Right atrium auricular region (tissue), 2 donors: ENCODE measurements around the gene DGKG. TPM values are rescaled to one million over a fixed set of nuclear protein-coding genes. Genes with fewer than 3 reads are reported as not detected.

Source experiments
- DNase-seq: peaks from one replicate; pipeline ENCODE4 v3.0.0-alpha.2; 2019; ENCODE audit warnings: low spot score
- H3K27ac ChIP-seq, 2 donors: fragments of 200-600 bp; sonication (generic); 1 replicate in 1 of 2; 2 replicates in 1 of 2; pipeline ENCODE4 v1.5.1; 2016 to 2019
- H3K27me3 ChIP-seq, 2 donors: fragments of 200-600 bp; sonication (generic); one replicate each; pipeline versions ENCODE4 v1.5.1 to v1.6.0; 2017 to 2019
- H3K36me3 ChIP-seq: fragments of 200-600 bp; sonication (generic); one replicate; pipeline ENCODE4 v1.5.1; 2016
- H3K4me1 ChIP-seq, 2 donors: fragments of 200-600 bp; sonication (generic); one replicate each; pipeline versions ENCODE4 v1.5.1 to v1.6.0; 2017 to 2019
- H3K4me3 ChIP-seq, 2 donors: fragments of 200-600 bp; sonication (generic); 1 replicate in 1 of 2; 2 replicates in 1 of 2; pipeline ENCODE4 v1.5.1; 2017 to 2019; ENCODE audit warnings: mild to moderate bottlenecking in 1 of 2, moderate library complexity in 1 of 2
- H3K9me3 ChIP-seq, 2 donors: fragments of 200-600 bp; sonication (generic); one replicate each; pipeline ENCODE4 v1.5.1; 2019
- CTCF ChIP-seq, 2 donors: fragments of 200-600 bp; sonication (generic); IDR thresholded peaks; one replicate each; pipeline ENCODE4 v1.5.1; 2019; ENCODE audit warnings: antibody characterized with exemption in 2 of 2
- total RNA-seq, 2 donors: library from RNA; depleted of rRNA; stranded (reverse); fragments of >200 nt; gene quantifications; one replicate each; pipeline ENCODE4 v1.1.0, GENCODE V29; 2016

DGKG gene
- total RNA-seq, 2 donors from 2014 or later: 25.1 to 27.4 TPM

GRCh38 chr3:186152889-186153292 is 209.1 kb downstream of the DGKG start:
- H3K36me3 ChIP-seq: no peaks in the 10 kb centered on the region
- no peak for TF ChIP-seq CTCF (IDR thresholded peaks at IDR 0.05)
- no peaks in the 10 kb centered on the region for H3K9me3 ChIP-seq
- no peak overlapping the region for H3K27ac ChIP-seq
- no peak for DNase-seq
- H3K4me1 ChIP-seq: no peaks in the 10 kb centered on the region
- H3K27me3 ChIP-seq: no peaks in the 10 kb centered on the region
- H3K4me3 ChIP-seq: no peak overlapping the region

- Histone ChIP-seq H3K4me3 (no peak overlapping the region), H3K36me3 (no peaks in the 10 kb centered on the region), H3K9me3 (no peaks in the 10 kb centered on the region), H3K4me1 (no peaks in the 10 kb centered on the region), H3K27ac (no peak overlapping the region), H3K27me3 (no peaks in the 10 kb centered on the region)
- DNase-seq: no peak
- TF ChIP-seq CTCF (IDR thresholded peaks at IDR 0.05): no peak
Observed at GRCh38 chr3:186152361-186152798, 209.7 kb downstream of the DGKG start.

GRCh38 chr3:186151077-186151971 is 210.7 kb downstream of the DGKG start:
- no peak overlapping the region for H3K27ac ChIP-seq
- H3K4me3 ChIP-seq: no peak overlapping the region
- no peaks in the 10 kb centered on the region for H3K27me3 ChIP-seq
- TF ChIP-seq CTCF (IDR thresholded peaks at IDR 0.05): no peak
- H3K4me1 ChIP-seq: no peaks in the 10 kb centered on the region
- H3K36me3 ChIP-seq: no peaks in the 10 kb centered on the region
- no peaks in the 10 kb centered on the region for H3K9me3 ChIP-seq
- DNase-seq: no peak

GRCh38 chr3:186150041-186150830 is 211.8 kb downstream of the DGKG start:
- Histone ChIP-seq H3K9me3 (no peaks in the 10 kb centered on the region), H3K27ac (no peak overlapping the region), H3K27me3 (no peaks in the 10 kb centered on the region), H3K4me1 (no peaks in the 10 kb centered on the region), H3K36me3 (no peaks in the 10 kb centered on the region), H3K4me3 (no peak overlapping the region)
- DNase-seq: no peak
- no peak for TF ChIP-seq CTCF (IDR thresholded peaks at IDR 0.05)

GRCh38 chr3:186149319-186149960 is 212.6 kb downstream of the DGKG start:
- no peaks in the 10 kb centered on the region for H3K36me3 ChIP-seq
- H3K4me3 ChIP-seq: no peak overlapping the region
- no peaks in the 10 kb centered on the region for H3K27me3 ChIP-seq
- H3K27ac ChIP-seq: no peak overlapping the region
- no peaks in the 10 kb centered on the region for H3K4me1 ChIP-seq
- DNase-seq: no peak
- TF ChIP-seq CTCF (IDR thresholded peaks at IDR 0.05): no peak
- H3K9me3 ChIP-seq: no peaks in the 10 kb centered on the region
